Activated naive CD4-positive, alpha-beta T cell treated with anti-CD3 and anti-CD28 coated beads, Interleukin-2, amount 10 ng/mL, durations not matched to agents 5 hours and 36 hours (primary cell): ENCODE results near the gene ECI2. TPM values are rescaled to one million over a fixed set of nuclear protein-coding genes. Genes with fewer than 3 reads are reported as not detected.

ENCODE experiments used
- total RNA-seq, 2 experiments: library from RNA; stranded (reverse); gene quantifications; one replicate each; pipeline ENCODE4 v1.2.3, GENCODE V29; 2021

Gene ECI2, protein sequence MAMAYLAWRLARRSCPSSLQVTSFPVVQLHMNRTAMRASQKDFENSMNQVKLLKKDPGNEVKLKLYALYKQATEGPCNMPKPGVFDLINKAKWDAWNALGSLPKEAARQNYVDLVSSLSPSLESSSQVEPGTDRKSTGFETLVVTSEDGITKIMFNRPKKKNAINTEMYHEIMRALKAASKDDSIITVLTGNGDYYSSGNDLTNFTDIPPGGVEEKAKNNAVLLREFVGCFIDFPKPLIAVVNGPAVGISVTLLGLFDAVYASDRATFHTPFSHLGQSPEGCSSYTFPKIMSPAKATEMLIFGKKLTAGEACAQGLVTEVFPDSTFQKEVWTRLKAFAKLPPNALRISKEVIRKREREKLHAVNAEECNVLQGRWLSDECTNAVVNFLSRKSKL
- total RNA-seq: 10 to 100 TPM; 23.8 to 24.5 TPM

DNA sequence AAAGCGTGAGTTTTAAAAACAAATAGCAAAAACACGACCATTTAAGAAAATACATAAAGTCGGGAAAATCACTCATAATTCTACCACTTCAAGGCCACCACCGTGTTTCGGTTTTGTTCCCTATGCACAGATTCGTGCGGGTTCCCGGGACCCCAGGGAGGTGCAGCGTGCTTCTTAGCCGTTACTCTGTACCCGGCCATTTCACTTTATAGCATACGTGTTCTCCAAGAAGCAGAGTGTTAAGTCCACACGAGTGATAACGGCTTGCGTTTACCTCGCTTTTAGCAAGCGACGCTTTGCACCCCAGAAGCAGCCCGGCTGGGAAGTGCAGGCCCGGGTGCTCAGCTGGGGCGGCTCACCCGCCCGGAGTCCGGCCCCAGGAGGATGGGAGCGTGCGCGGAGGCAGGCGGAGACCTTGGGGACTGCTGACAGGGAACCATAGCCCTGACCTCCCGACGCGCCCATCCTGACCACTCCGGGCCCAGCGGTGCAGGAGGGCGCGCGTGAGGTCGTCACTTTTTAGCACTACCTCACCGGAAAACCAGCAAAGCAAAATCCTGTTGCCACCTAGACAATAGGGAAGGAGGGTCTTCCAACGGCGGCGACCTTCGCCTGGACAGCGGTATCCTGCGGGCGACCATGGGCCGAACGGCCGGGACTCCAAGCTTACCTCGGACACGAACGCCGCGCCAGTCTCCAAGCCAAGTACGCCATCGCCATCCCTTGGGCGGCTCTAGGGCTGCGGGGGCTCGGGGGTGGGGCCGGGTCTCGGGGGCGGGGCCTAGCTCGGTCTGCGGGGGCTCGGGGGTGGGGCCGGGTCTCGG is at the start of gene ECI2:
Gene ECI2 (minus strand): TSS at position 735 of the 824 bp plus-strand sequence. CDS start 15 bp downstream, at position 720.

DNA sequence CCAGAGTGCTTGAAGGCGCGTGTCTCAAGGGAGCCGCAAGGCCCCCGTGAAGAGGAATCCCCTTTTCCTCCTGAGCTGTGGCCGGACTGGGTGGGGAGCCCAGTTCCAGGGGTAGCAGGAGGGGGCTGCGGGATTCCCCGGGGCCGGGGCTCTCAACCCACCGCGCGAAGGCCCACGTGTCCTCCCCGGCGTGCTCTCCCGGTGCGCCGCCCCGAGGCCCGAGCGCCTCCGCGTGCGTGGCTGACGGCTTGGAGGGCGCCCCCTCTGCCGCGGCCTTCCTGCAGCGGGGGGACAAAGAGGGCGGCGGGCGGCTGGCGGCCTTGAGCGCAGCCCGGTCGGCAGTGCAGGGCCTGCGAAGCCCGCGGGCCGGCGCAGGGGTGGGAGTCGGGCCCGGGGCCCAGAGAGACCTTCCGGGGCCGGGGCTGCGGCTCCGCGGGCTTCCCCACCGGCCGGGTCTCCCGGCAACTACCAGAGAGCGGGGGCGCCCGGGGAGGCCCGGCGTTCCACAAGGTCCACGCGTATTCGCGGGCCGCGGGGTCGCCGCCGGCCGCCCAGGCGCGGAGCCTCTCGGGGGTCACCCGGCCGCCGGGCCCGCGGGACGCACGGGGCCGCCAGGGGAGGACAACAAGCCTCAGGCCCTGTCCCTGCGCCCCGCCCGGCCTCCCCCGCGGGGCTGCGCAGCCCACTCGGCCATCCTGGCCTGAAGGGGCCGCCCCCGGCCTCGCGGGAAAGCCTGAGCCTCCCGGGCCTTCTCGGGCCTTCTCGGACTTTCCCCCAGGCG is 56.5 kb downstream of the ECI2 start, which contains the start of gene FAM217A:
Gene FAM217A (minus strand): TSS at position 447 of the 781 bp plus-strand sequence. CDS start 1,723 bp downstream, outside the sequence.

Other genes starting within 250 kb of the ECI2 start
- gene FAM217A, start 56.4 kb downstream of the ECI2 start, total RNA-seq: not detected